K562 (cell line): Measurements from ENCODE around the gene ACYP2. TPM values are rescaled to one million over a fixed set of nuclear protein-coding genes. Genes with fewer than 3 reads are reported as not detected.

Experiments
- CBFA2T3 ChIP-seq: fragments of 450-650 bp; IDR thresholded peaks from 2 replicates; pipeline ENCODE4 v1.6.1; 2017
- DIDO1 ChIP-seq: fragments of 450-650 bp; IDR thresholded peaks from 2 replicates; pipeline ENCODE4 v1.6.1; 2016; ENCODE audit warnings: low read depth, missing biosample characterization, missing genetic modification characterization
- ETV1 ChIP-seq: fragments of 450-650 bp; conservative IDR thresholded peaks from 2 replicates; pipeline ENCODE4 v1.6.1; 2016; ENCODE audit warnings: missing genetic modification characterization, control low read depth, low read depth, missing compliant biosample characterization
- GATA2 ChIP-seq: sonication (generic); formaldehyde crosslinking; IDR thresholded peaks from 2 replicates; pipeline ENCODE4 v1.4.0; 2020; ENCODE audit warnings: mild to moderate bottlenecking, missing genetic modification reagents
- HDAC1 ChIP-seq, 2 experiments: fragments of 450-650 bp; IDR thresholded peaks; 2 replicates each; pipeline ENCODE4 v1.6.1; 2016 to 2017; ENCODE audit warnings: inconsistent platforms in 1 of 2, mild to moderate bottlenecking in 1 of 2, moderate library complexity in 1 of 2
- LCOR ChIP-seq: sonication (generic); formaldehyde crosslinking; IDR thresholded peaks from 2 replicates; pipeline ENCODE4 v1.8.0; 2022; ENCODE audit warnings: mild to moderate bottlenecking, missing genetic modification reagents
- RNF2 ChIP-seq: sonication (generic); IDR thresholded peaks from 2 replicates; pipeline ENCODE4 v1.6.1; 2016
- TAF1 ChIP-seq: IDR thresholded peaks from 2 replicates; pipeline ENCODE4 v1.6.1; 2011; ENCODE audit warnings: mild to moderate bottlenecking, low read length, moderate library complexity; ENCODE audit not compliant: insufficient read depth, control insufficient read depth, severe bottlenecking; ENCODE audit errors: extremely low read depth
- ZKSCAN1 ChIP-seq: fragments of 150-350 bp; IDR thresholded peaks from 2 replicates; pipeline ENCODE4 v1.6.1; 2016; ENCODE audit warnings: low read depth, low read length
- polyA plus RNA-seq, 8 experiments: library from polyadenylated mRNA; depleted of rRNA in 4 of 8; stranded (reverse) in 5 of 8; unstranded in 3 of 8; fragments of >200 nt; fragmentation: Nextera tagmentation in 2 of 8; fragmentation: Illumina TruSeq in 1 of 8; extraction: Ambion mirVana in 2 of 8; extraction: Trizol in 1 of 8; gene quantifications; 2 replicates each; pipeline versions ENCODE4 v1.2.1 to v1.2.3, GENCODE V29; 2011 to 2014; ENCODE audit warnings: inconsistent platforms in 1 of 8, missing spikeins in 1 of 8
- total RNA-seq, 7 experiments: library from RNA; depleted of rRNA in 6 of 7; stranded (reverse); fragments of >200 nt in 6 of 7; fragmentation: Illumina TruSeq in 2 of 7; extraction: Trizol in 2 of 7; gene quantifications; 2 replicates each; pipeline versions ENCODE4 v1.2.1 to v1.2.3, GENCODE V29; 2011 to 2021; ENCODE audit warnings: low replicate concordance in 1 of 7
- TF ChIP-seq, protein P1 (sequence below), 3 experiments: fragments of 200-800 bp in 1 of 3; sonication (Bioruptor generic) in 1 of 3; sonication (generic) in 1 of 3; formaldehyde crosslinking in 1 of 3; IDR thresholded peaks; 2 replicates each; pipeline versions ENCODE4 v1.6.1 to v1.8.0; 2016 to 2022; ENCODE audit warnings: mild to moderate bottlenecking in 2 of 3, missing compliant biosample characterization in 2 of 3, missing genetic modification characterization in 2 of 3, missing genetic modification reagents in 1 of 3
- TF ChIP-seq, protein P2 (sequence below): fragments of 250-450 bp; sonication (Bioruptor Pico); IDR thresholded peaks from 2 replicates; pipeline ENCODE4 v1.4.0; 2020; ENCODE audit warnings: mild to moderate bottlenecking, moderate library complexity
- TF ChIP-seq, protein P3 (sequence below): fragments of 450-650 bp; formaldehyde crosslinking; IDR thresholded peaks from 2 replicates; pipeline ENCODE4 v1.4.0; 2020; ENCODE audit warnings: mild to moderate bottlenecking, moderate library complexity
- TF ChIP-seq, protein P4 (sequence below): fragments of 250-450 bp; sonication (Bioruptor Pico); IDR thresholded peaks from 2 replicates; pipeline ENCODE4 v1.8.0; 2021; ENCODE audit warnings: moderate library complexity, mild to moderate bottlenecking, inconsistent platforms
- TF ChIP-seq, protein P5 (sequence below), 2 experiments: fragments of 150-350 bp in 1 of 2; IDR thresholded peaks; 2 replicates each; pipeline ENCODE4 v1.6.1; 2012 to 2016; ENCODE audit warnings: low read depth in 2 of 2, low read length in 2 of 2, mild to moderate bottlenecking in 1 of 2, moderate library complexity in 1 of 2

The ACYP2 gene
- total and polyA plus RNA-seq, 9 of the 15 experiments (the other 6 are each of a cell fraction or from before 2014, with no cell fraction given) = 1.0 to 4.1 (median 2.0) TPM

DNA sequence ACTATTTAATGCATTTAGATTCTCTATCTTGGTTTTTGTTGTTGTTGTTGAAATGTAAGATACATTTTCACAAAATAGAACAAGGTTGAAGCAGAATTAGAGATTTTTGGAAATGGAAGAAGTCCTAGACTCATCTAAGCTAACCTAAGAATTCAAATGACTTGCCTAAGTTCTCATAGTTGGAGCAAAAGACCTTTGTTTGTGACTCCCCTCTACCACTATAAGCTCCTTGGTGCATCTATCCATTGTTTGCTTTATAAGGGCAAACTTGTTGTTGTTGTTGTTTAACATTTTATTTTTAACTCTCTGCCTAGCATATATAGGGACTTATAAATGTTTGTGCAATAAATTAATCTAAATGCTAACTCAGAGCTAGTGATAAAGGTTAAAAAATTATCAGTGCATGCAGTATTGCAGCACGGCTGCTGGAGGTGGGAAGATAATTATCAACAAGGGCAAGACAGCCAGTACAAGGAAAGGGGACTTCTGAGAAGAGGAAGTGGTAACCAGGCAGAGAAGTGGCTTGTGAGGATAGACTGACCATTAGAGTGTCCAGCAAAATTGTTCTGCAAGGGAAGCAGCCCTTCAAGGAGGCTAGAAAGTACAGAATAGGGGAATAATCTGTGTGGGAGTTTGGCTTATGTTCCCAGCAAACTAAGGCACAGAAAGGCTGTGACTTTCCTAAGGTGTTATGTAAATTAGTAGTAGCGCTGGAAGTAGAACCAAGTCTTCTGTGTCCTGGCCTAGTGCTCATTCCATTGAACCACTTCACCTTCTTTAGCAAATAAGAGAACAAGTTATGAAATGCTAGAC, 38.1 kb upstream of the ACYP2 start (continued):
- TF ChIP-seq GATA2 (CRISPR knock-in tag) = peak; percentile 94
- 0 out of 2 replicates have a peak, but pooled peaks have one; percentile 58 for TF ChIP-seq ZKSCAN1
- TF ChIP-seq, protein P1, sequence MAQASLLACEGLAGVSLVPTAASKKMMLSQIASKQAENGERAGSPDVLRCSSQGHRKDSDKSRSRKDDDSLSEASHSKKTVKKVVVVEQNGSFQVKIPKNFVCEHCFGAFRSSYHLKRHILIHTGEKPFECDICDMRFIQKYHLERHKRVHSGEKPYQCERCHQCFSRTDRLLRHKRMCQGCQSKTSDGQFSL (CRISPR knock-in tag; IDR thresholded peaks at IDR 0.05) = no peak
- TF ChIP-seq, protein P1 (tag; IDR thresholded peaks at IDR 0.05) = no peak
- TF ChIP-seq, protein P2, sequence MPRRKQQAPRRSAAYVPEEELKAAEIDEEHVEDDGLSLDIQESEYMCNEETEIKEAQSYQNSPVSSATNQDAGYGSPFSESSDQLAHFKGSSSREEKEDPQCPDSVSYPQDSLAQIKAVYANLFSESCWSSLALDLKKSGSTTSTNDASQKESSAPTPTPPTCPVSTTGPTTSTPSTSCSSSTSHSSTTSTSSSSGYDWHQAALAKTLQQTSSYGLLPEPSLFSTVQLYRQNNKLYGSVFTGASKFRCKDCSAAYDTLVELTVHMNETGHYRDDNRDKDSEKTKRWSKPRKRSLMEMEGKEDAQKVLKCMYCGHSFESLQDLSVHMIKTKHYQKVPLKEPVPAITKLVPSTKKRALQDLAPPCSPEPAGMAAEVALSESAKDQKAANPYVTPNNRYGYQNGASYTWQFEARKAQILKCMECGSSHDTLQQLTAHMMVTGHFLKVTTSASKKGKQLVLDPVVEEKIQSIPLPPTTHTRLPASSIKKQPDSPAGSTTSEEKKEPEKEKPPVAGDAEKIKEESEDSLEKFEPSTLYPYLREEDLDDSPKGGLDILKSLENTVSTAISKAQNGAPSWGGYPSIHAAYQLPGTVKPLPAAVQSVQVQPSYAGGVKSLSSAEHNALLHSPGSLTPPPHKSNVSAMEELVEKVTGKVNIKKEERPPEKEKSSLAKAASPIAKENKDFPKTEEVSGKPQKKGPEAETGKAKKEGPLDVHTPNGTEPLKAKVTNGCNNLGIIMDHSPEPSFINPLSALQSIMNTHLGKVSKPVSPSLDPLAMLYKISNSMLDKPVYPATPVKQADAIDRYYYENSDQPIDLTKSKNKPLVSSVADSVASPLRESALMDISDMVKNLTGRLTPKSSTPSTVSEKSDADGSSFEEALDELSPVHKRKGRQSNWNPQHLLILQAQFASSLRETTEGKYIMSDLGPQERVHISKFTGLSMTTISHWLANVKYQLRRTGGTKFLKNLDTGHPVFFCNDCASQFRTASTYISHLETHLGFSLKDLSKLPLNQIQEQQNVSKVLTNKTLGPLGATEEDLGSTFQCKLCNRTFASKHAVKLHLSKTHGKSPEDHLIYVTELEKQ (CRISPR knock-in tag) = no peak
- TF ChIP-seq HDAC1 (IDR thresholded peaks at IDR 0.05) = no peak; a peak in 1 of 4 replicates
- TF ChIP-seq LCOR (CRISPR knock-in tag) = peak; percentile 43; the same call in 1 of the 2 replicates
- no peak for TF ChIP-seq TAF1
- peak; percentile 98 for TF ChIP-seq CBFA2T3
- TF ChIP-seq, protein P3, sequence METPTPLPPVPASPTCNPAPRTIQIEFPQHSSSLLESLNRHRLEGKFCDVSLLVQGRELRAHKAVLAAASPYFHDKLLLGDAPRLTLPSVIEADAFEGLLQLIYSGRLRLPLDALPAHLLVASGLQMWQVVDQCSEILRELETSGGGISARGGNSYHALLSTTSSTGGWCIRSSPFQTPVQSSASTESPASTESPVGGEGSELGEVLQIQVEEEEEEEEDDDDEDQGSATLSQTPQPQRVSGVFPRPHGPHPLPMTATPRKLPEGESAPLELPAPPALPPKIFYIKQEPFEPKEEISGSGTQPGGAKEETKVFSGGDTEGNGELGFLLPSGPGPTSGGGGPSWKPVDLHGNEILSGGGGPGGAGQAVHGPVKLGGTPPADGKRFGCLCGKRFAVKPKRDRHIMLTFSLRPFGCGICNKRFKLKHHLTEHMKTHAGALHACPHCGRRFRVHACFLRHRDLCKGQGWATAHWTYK (CRISPR knock-in tag) = peak; percentile 67; the same call in 1 of the 2 replicates
- TF ChIP-seq, protein P4, sequence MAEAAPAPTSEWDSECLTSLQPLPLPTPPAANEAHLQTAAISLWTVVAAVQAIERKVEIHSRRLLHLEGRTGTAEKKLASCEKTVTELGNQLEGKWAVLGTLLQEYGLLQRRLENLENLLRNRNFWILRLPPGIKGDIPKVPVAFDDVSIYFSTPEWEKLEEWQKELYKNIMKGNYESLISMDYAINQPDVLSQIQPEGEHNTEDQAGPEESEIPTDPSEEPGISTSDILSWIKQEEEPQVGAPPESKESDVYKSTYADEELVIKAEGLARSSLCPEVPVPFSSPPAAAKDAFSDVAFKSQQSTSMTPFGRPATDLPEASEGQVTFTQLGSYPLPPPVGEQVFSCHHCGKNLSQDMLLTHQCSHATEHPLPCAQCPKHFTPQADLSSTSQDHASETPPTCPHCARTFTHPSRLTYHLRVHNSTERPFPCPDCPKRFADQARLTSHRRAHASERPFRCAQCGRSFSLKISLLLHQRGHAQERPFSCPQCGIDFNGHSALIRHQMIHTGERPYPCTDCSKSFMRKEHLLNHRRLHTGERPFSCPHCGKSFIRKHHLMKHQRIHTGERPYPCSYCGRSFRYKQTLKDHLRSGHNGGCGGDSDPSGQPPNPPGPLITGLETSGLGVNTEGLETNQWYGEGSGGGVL (CRISPR knock-in tag) = no peak
- TF ChIP-seq, protein P5, sequence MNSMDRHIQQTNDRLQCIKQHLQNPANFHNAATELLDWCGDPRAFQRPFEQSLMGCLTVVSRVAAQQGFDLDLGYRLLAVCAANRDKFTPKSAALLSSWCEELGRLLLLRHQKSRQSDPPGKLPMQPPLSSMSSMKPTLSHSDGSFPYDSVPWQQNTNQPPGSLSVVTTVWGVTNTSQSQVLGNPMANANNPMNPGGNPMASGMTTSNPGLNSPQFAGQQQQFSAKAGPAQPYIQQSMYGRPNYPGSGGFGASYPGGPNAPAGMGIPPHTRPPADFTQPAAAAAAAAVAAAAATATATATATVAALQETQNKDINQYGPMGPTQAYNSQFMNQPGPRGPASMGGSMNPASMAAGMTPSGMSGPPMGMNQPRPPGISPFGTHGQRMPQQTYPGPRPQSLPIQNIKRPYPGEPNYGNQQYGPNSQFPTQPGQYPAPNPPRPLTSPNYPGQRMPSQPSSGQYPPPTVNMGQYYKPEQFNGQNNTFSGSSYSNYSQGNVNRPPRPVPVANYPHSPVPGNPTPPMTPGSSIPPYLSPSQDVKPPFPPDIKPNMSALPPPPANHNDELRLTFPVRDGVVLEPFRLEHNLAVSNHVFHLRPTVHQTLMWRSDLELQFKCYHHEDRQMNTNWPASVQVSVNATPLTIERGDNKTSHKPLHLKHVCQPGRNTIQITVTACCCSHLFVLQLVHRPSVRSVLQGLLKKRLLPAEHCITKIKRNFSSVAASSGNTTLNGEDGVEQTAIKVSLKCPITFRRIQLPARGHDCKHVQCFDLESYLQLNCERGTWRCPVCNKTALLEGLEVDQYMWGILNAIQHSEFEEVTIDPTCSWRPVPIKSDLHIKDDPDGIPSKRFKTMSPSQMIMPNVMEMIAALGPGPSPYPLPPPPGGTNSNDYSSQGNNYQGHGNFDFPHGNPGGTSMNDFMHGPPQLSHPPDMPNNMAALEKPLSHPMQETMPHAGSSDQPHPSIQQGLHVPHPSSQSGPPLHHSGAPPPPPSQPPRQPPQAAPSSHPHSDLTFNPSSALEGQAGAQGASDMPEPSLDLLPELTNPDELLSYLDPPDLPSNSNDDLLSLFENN (IDR thresholded peaks at IDR 0.05; ENCODE audit: low read depth in 2 of 2, low read length in 2 of 2) = peak in 1 of 2 experiments; percentile 87; a peak in 2 of 4 replicates
- 0 out of 2 replicates have a peak, but pooled peaks have one; percentile 1 for TF ChIP-seq DIDO1
- TF ChIP-seq ETV1 = peak; percentile 77
- peak; percentile 43 for TF ChIP-seq RNF2
